GM12878 (cell line): Measurements from ENCODE around the gene MAPKAPK2. TPM values are rescaled to one million over a fixed set of nuclear protein-coding genes. Genes with fewer than 3 reads are reported as not detected.

Experiments
- ATAC-seq: fragments of 200-7000 bp; cut with Tn5 transposase; 3 replicates; pipeline ENCODE4 v1.9.1; 2020; ENCODE audit warnings: mild to moderate bottlenecking, moderate library complexity
- BruUV-seq: library from RNA; stranded (reverse); fragments of 400-500 nt; replicated peaks from 2 replicates; lab custom pipeline; 2021; lab: Mats Ljungman, UMichigan
- CTCF ChIA-PET: fragments of 300-600 bp; sonication (Branson Sonifier 250); formaldehyde crosslinking; extraction: SDS; loops from one replicate; lab custom pipeline; 2021; ENCODE audit warnings: inconsistent platforms; lab: Yijun Ruan, JAX
- POLR2A ChIA-PET: fragments of 350-600 bp; formaldehyde crosslinking; extraction: SDS; loops from one replicate; lab custom pipeline; 2021; ENCODE audit warnings: inconsistent platforms; lab: Charles Lee
- RAD21 ChIA-PET: fragments of 300-600 bp; sonication (Branson Sonifier 250); formaldehyde crosslinking; loops from one replicate; lab custom pipeline; 2023; ENCODE audit warnings: antibody characterized with exemption; ENCODE audit not compliant: unreplicated experiment; lab: Charles Lee
- SMC1A ChIA-PET: fragments of 300-600 bp; sonication (Branson Sonifier 250); formaldehyde crosslinking; loops from one replicate; lab custom pipeline; 2023; ENCODE audit not compliant: unreplicated experiment, uncharacterized antibody; lab: Charles Lee
- DNase-seq: peaks from one replicate; pipeline ENCODE4 v3.0.0-alpha.2; 2011; ENCODE audit warnings: low read depth, low spot score
- FAIRE-seq: peaks from 3 replicates; lab custom pipeline; 2011; peaks lifted over from hg19 to GRCh38; lab: Jason Lieb, UNC
- H2AFZ ChIP-seq: 2 replicates; pipeline ENCODE4 v1.6.0; 2011; ENCODE audit warnings: low read depth, low read length, control low read depth; ENCODE audit not compliant: control insufficient read depth
- H3K27ac ChIP-seq: 2 replicates; pipeline ENCODE4 v1.5.1; 2011; ENCODE audit warnings: control low read depth; ENCODE audit not compliant: control insufficient read depth, insufficient read depth
- H3K27me3 ChIP-seq, 2 experiments: replicated peaks in 1 of 2; 2 replicates each; pipeline versions ENCODE4 v1.6.0 to v1.6.1; 2011; ENCODE audit warnings: low read length in 1 of 2; ENCODE audit not compliant: control insufficient read depth in 2 of 2, insufficient read depth in 2 of 2
- H3K36me3 ChIP-seq, 2 experiments: 2 replicates each; pipeline ENCODE4 v1.5.1; 2011; ENCODE audit warnings: low read length in 1 of 2; ENCODE audit not compliant: control insufficient read depth in 2 of 2, insufficient read depth in 2 of 2
- H3K4me1 ChIP-seq: 2 replicates; pipeline ENCODE4 v1.6.1; 2011; ENCODE audit warnings: mild to moderate bottlenecking, low read length, moderate library complexity, mixed read lengths; ENCODE audit not compliant: control insufficient read depth, insufficient read depth
- H3K4me2 ChIP-seq: 2 replicates; pipeline ENCODE4 v1.6.0; 2011; ENCODE audit warnings: control low read depth; ENCODE audit not compliant: control insufficient read depth, insufficient read depth
- H3K4me3 ChIP-seq: fragments of 200-600 bp; sonication (generic); 2 replicates; pipeline ENCODE4 v1.5.1; 2016
- H3K79me2 ChIP-seq: 2 replicates; pipeline ENCODE4 v1.6.0; 2011; ENCODE audit warnings: low read length; ENCODE audit not compliant: control insufficient read depth, insufficient read depth
- H3K9ac ChIP-seq: 2 replicates; pipeline ENCODE4 v1.8.0; 2011; ENCODE audit warnings: low read length, control low read depth, mixed read lengths; ENCODE audit not compliant: control insufficient read depth, insufficient read depth
- H3K9me3 ChIP-seq: replicated peaks from 3 replicates; pipeline ENCODE4 v1.5.1; 2011; ENCODE audit warnings: mild to moderate bottlenecking, low read length; ENCODE audit not compliant: control insufficient read depth, insufficient read depth
- H4K20me1 ChIP-seq: 2 replicates; pipeline ENCODE4 v1.6.0; 2011; ENCODE audit not compliant: control insufficient read depth, insufficient read depth
- CHD1 ChIP-seq: IDR thresholded peaks from 2 replicates; pipeline ENCODE4 v1.6.1; 2012; ENCODE audit warnings: low read depth, low read length, improper control_type of control experiment
- HDAC6 ChIP-seq: fragments of 200-600 bp; sonication (generic); IDR thresholded peaks from one replicate; pipeline ENCODE4 v1.8.0; 2017; ENCODE audit warnings: antibody characterized with exemption; ENCODE audit not compliant: unreplicated experiment
- KLF5 ChIP-seq: fragments of 450-650 bp; IDR thresholded peaks from 2 replicates; pipeline ENCODE4 v1.6.1; 2014; ENCODE audit warnings: mild to moderate bottlenecking; ENCODE audit not compliant: partially characterized antibody
- NR2C1 ChIP-seq: fragments of 450-650 bp; IDR thresholded peaks from 2 replicates; pipeline ENCODE4 v1.6.1; 2017; ENCODE audit warnings: antibody characterized with exemption, mild to moderate bottlenecking, moderate library complexity
- NR2C2 ChIP-seq: IDR thresholded peaks from 2 replicates; pipeline ENCODE4 v1.6.1; 2011; ENCODE audit warnings: borderline replicate concordance, low read depth; ENCODE audit not compliant: control insufficient read depth, insufficient read length
- POLR2A ChIP-seq: IDR thresholded peaks from 2 replicates; pipeline ENCODE4 v1.6.1; 2011; ENCODE audit warnings: low read depth, mild to moderate bottlenecking, low read length
- TARDBP ChIP-seq: IDR thresholded peaks from 2 replicates; pipeline ENCODE4 v1.6.1; 2016; ENCODE audit warnings: borderline replicate concordance
- YY1 ChIP-seq: IDR thresholded peaks from 2 replicates; pipeline ENCODE4 v1.6.1; 2011; ENCODE audit warnings: low read depth, mild to moderate bottlenecking, low read length
- ZBTB40 ChIP-seq: fragments of 450-650 bp; IDR thresholded peaks from 2 replicates; pipeline ENCODE4 v1.6.1; 2016; ENCODE audit warnings: mild to moderate bottlenecking, moderate library complexity, borderline replicate concordance
- WGBS: methylation state at CpG from one replicate; pipeline ENCODE4 v1.1.6; 2016; ENCODE audit warnings: low lambda C conversion rate; ENCODE audit not compliant: insufficient replicate concordance, insufficient coverage; ENCODE audit errors: missing lambda C conversion rate; 5-methylcytosine and 5-hydroxymethylcytosine counted together
- in situ Hi-C: fragments of 300-500 bp; cut with MboI; formaldehyde crosslinking; loops from 9 replicates; pipeline ENCODE4 v1.14.3; 2018; ENCODE audit warnings: mixed read lengths
- intact Hi-C: fragments of 100-400 bp; cut with micrococcal nuclease; formaldehyde crosslinking; loops from one replicate; pipeline ENCODE4 v1.14.2; 2022; ENCODE audit not compliant: unreplicated experiment
- polyA plus RNA-seq, 11 experiments: library from polyadenylated mRNA; depleted of rRNA in 4 of 11; unstranded in 6 of 11; stranded (reverse) in 5 of 11; fragments of >200 nt; fragmentation: Nextera tagmentation in 4 of 11; fragmentation: Illumina TruSeq in 1 of 11; extraction: Ambion mirVana in 4 of 11; extraction: Trizol in 1 of 11; gene quantifications; 1 replicate in 1 of 11; 2 replicates in 10 of 11; pipeline versions ENCODE4 v1.2.1 to v1.2.3, GENCODE V29; 2011 to 2016; ENCODE audit warnings: inconsistent platforms in 2 of 11, missing spikeins in 2 of 11, low read depth in 1 of 11
- total RNA-seq, 4 experiments: library from RNA; depleted of rRNA in 3 of 4; stranded (reverse); fragments of >200 nt in 3 of 4; fragmentation: Illumina TruSeq in 1 of 4; extraction: Trizol in 1 of 4; gene quantifications; 2 replicates each; pipeline versions ENCODE4 v1.2.1 to v1.2.3, GENCODE V29; 2013 to 2021

The MAPKAPK2 gene
- total and polyA plus RNA-seq, 10 of the 15 experiments (the other 5 are each of a cell fraction or from before 2014, with no cell fraction given), result 0.72 to 92.2 (median 49.3) TPM

DNA sequence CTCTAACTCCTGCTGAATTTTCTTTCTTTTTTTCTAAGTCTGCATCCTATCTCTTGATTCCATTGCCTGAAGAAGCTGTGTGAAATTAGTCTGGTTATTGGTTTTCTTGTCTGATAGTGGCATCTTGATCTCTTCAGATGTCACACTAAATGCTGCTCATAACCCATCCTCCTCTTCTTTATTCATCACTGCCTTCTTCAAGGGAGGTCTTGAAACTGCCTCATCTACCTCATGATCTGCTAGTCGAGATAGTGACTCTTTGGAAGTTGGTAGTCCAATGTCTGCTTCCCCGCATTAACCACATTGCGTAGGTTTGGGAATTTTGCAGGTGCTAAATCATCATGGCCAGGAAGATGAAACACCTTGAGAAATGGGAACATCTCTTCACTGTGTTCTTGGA is 33.7 kb upstream of the MAPKAPK2 start:
- Histone ChIP-seq H3K4me2 (no peak overlapping the region), H3K36me3 (peaks cover 3 to 20% of the 10 kb centered on the region in 2 experiments; a peak in 3 of 4 replicates), H3K9me3 (no peaks in the 10 kb centered on the region)
- no TSS peak for BruUV-seq
- TF ChIP-seq NR2C2 (no peak), KLF5 (no peak)
- TF ChIP-seq, all 136 proteins: peak for 0
- H3K4me3 ChIP-seq, result no peak overlapping the region
- H3K79me2 ChIP-seq, result no peaks in the 10 kb centered on the region
- intact Hi-C loops, result no loop called here
- H2AFZ ChIP-seq, result no peak overlapping the region
- no peaks in the 10 kb centered on the region for H3K4me1 ChIP-seq
- ChIA-PET POLR2A (interaction anchor here (1.2 to 2.7 kb wide), 2 partner anchors 12 to 20 kb away, joined by 3 to 8 read pairs; no protein-coding TSS in a partner anchor), RAD21 (interaction anchor here (4.7 kb wide), 1 partner anchor 13 kb away, joined by 30 read pairs; no protein-coding TSS in a partner anchor), SMC1A (interaction anchor here (3.4 to 8.9 kb wide), 2 partner anchors 12 to 16 kb away, joined by 16 to 139 read pairs; partner anchors contain the start of gene DYRK3), CTCF (interaction anchor here (9.7 to 28.3 kb wide), 2 partner anchors 11 to 18 kb away, joined by 172 to 1150 read pairs; partner anchors contain the start of gene DYRK3)
- H3K27me3 ChIP-seq, result no peaks in the 10 kb centered on the region
- ATAC-seq (no peak), DNase-seq (no peak), FAIRE-seq (no peak)
- in situ Hi-C loops, result no loop called here
- H4K20me1 ChIP-seq, result no peaks in the 10 kb centered on the region
- no peak overlapping the region for H3K27ac ChIP-seq
- 97% methylated on average over 3 of the region's 3 CpGs for WGBS
- H3K9ac ChIP-seq, result no peak overlapping the region

- Histone ChIP-seq H3K4me1 (no peaks in the 10 kb centered on the region), H3K9ac (no peak overlapping the region), H4K20me1 (no peaks in the 10 kb centered on the region), H3K4me2 (no peak overlapping the region), H3K79me2 (no peaks in the 10 kb centered on the region), H3K9me3 (no peaks in the 10 kb centered on the region), H3K27ac (no peak overlapping the region), H2AFZ (no peak overlapping the region), H3K36me3 (peaks cover 3 to 18% of the 10 kb centered on the region in 2 experiments; a peak in 3 of 4 replicates), H3K27me3 (no peaks in the 10 kb centered on the region), H3K4me3 (no peak overlapping the region)
- ChIA-PET RAD21 (interaction anchor here (0.8 to 4.7 kb wide), 3 partner anchors 12 to 25 kb away, joined by 3 to 30 read pairs (median 4); no protein-coding TSS in a partner anchor), SMC1A (interaction anchor here (0.6 to 8.9 kb wide), 3 partner anchors 11 to 1042 kb away, joined by 3 to 139 read pairs (median 35); no protein-coding TSS in a partner anchor), POLR2A (interaction anchor here (1.1 kb wide), 2 partner anchors 9 to 11 kb away, joined by 3 read pairs; no protein-coding TSS in a partner anchor), CTCF (interaction anchor here (9.7 to 28.3 kb wide), 2 partner anchors 9 to 19 kb away, joined by 172 to 1150 read pairs; partner anchors contain the start of gene DYRK3)
- intact Hi-C loops, result no loop called here
- WGBS, result 96% methylated on average over 5 of the region's 5 CpGs
- ATAC-seq (peak; percentile 30; the same call in 2 of the 3 replicates), FAIRE-seq (no peak), DNase-seq (no peak)
- in situ Hi-C loops, result no loop called here
- BruUV-seq, result no TSS peak
- TF ChIP-seq HDAC6, result no peak
- no peak for TF ChIP-seq POLR2A
- no peak for TF ChIP-seq NR2C1
- TF ChIP-seq CHD1, result no peak
- TF ChIP-seq TARDBP, result no peak
- no peak for TF ChIP-seq ZBTB40
- TF ChIP-seq YY1, result no peak
Observed at GRCh38 chr1:206651958-206652890, 32.5 kb upstream of the MAPKAPK2 start.
